K562 (cell line): ENCODE results near the gene LCA5L. TPM values are rescaled to one million over a fixed set of nuclear protein-coding genes. Genes with fewer than 3 reads are reported as not detected.

Experiments used
- ARID1B ChIP-seq: fragments of 450-650 bp; IDR thresholded peaks from 2 replicates; pipeline ENCODE4 v1.6.1; 2016; ENCODE audit warnings: antibody characterized with exemption, mild to moderate bottlenecking, inconsistent platforms
- CEBPG ChIP-seq, 3 experiments: fragments of 200-800 bp in 1 of 3; sonication (Bioruptor generic) in 1 of 3; sonication (generic) in 1 of 3; formaldehyde crosslinking in 1 of 3; IDR thresholded peaks in 2 of 3; conservative IDR thresholded peaks in 1 of 3; 2 replicates each; pipeline versions ENCODE4 v1.6.1 to v1.8.0; 2016 to 2022; ENCODE audit warnings: missing compliant biosample characterization in 2 of 3, missing genetic modification characterization in 2 of 3, mild to moderate bottlenecking in 1 of 3, missing genetic modification reagents in 1 of 3
- LCOR ChIP-seq: sonication (generic); formaldehyde crosslinking; IDR thresholded peaks from 2 replicates; pipeline ENCODE4 v1.8.0; 2022; ENCODE audit warnings: mild to moderate bottlenecking, missing genetic modification reagents
- NFIC ChIP-seq: fragments of 450-650 bp; IDR thresholded peaks from 2 replicates; pipeline ENCODE4 v1.6.1; 2017; ENCODE audit warnings: mild to moderate bottlenecking, inconsistent platforms
- PTBP1 ChIP-seq: fragments of 200-400 bp; formaldehyde crosslinking; IDR thresholded peaks from 2 replicates; pipeline ENCODE4 v1.6.1; 2017; ENCODE audit warnings: low read depth, low read length
- SMAD2 ChIP-seq: fragments of 150-350 bp; IDR thresholded peaks from 2 replicates; pipeline ENCODE4 v1.6.1; 2014; ENCODE audit warnings: low read depth, mild to moderate bottlenecking, low read length
- SRSF1 ChIP-seq: fragments of 200-400 bp; formaldehyde crosslinking; IDR thresholded peaks from 2 replicates; pipeline ENCODE4 v1.6.1; 2017; ENCODE audit warnings: mild to moderate bottlenecking, low read depth, low read length, moderate library complexity
- TCF7L2 ChIP-seq: fragments of 150-350 bp; IDR thresholded peaks from 2 replicates; pipeline ENCODE4 v1.6.1; 2016; ENCODE audit warnings: low read depth, mild to moderate bottlenecking, low read length, moderate library complexity
- TEAD2 ChIP-seq: fragments of 450-650 bp; IDR thresholded peaks from 2 replicates; pipeline ENCODE4 v1.6.1; 2016; ENCODE audit warnings: missing genetic modification characterization, control low read depth, missing compliant biosample characterization
- YY1 ChIP-seq, 3 experiments: IDR thresholded peaks; 2 replicates each; pipeline ENCODE4 v1.6.1; 2011; ENCODE audit warnings: low read length in 2 of 3, mild to moderate bottlenecking in 2 of 3, moderate library complexity in 2 of 3, borderline replicate concordance in 1 of 3, control low read depth in 1 of 3, low read depth in 1 of 3; ENCODE audit not compliant: insufficient read depth in 3 of 3, insufficient replicate concordance in 2 of 3, control insufficient read depth in 1 of 3, insufficient read length in 1 of 3; ENCODE audit errors: extremely low read depth in 1 of 3
- ZNF584 ChIP-seq: fragments of 200-800 bp; sonication (Bioruptor generic); IDR thresholded peaks from 2 replicates; pipeline ENCODE4 v1.6.1; 2016; ENCODE audit warnings: low read depth, mild to moderate bottlenecking, missing genetic modification characterization, missing compliant biosample characterization
- ZNF79 ChIP-seq: fragments of 250-450 bp; sonication (Bioruptor Pico); IDR thresholded peaks from 2 replicates; pipeline ENCODE4 v1.4.0; 2020; ENCODE audit warnings: low read depth, mild to moderate bottlenecking, moderate library complexity
- polyA plus RNA-seq, 8 experiments: library from polyadenylated mRNA; depleted of rRNA in 4 of 8; stranded (reverse) in 5 of 8; unstranded in 3 of 8; fragments of >200 nt; fragmentation: Nextera tagmentation in 2 of 8; fragmentation: Illumina TruSeq in 1 of 8; extraction: Ambion mirVana in 2 of 8; extraction: Trizol in 1 of 8; gene quantifications; 2 replicates each; pipeline versions ENCODE4 v1.2.1 to v1.2.3, GENCODE V29; 2011 to 2014; ENCODE audit warnings: inconsistent platforms in 1 of 8, missing spikeins in 1 of 8
- total RNA-seq, 7 experiments: library from RNA; depleted of rRNA in 6 of 7; stranded (reverse); fragments of >200 nt in 6 of 7; fragmentation: Illumina TruSeq in 2 of 7; extraction: Trizol in 2 of 7; gene quantifications; 2 replicates each; pipeline versions ENCODE4 v1.2.1 to v1.2.3, GENCODE V29; 2011 to 2021; ENCODE audit warnings: low replicate concordance in 1 of 7
- TF ChIP-seq, protein P1 (sequence below): fragments of 450-650 bp; IDR thresholded peaks from 2 replicates; pipeline ENCODE4 v1.6.1; 2016; ENCODE audit warnings: antibody characterized with exemption
- TF ChIP-seq, protein P2 (sequence below), 2 experiments: fragments of 450-650 bp; formaldehyde crosslinking in 1 of 2; IDR thresholded peaks; 2 replicates each; pipeline versions ENCODE4 v1.4.0 to v1.6.1; 2014 to 2020; ENCODE audit warnings: mild to moderate bottlenecking in 2 of 2, borderline replicate concordance in 1 of 2, low read depth in 1 of 2

Gene LCA5L
- total and polyA plus RNA-seq, 9 of the 15 experiments (the other 6 are each of a cell fraction or from before 2014, with no cell fraction given), result 1.8 to 4.9 (median 3.8) TPM

DNA sequence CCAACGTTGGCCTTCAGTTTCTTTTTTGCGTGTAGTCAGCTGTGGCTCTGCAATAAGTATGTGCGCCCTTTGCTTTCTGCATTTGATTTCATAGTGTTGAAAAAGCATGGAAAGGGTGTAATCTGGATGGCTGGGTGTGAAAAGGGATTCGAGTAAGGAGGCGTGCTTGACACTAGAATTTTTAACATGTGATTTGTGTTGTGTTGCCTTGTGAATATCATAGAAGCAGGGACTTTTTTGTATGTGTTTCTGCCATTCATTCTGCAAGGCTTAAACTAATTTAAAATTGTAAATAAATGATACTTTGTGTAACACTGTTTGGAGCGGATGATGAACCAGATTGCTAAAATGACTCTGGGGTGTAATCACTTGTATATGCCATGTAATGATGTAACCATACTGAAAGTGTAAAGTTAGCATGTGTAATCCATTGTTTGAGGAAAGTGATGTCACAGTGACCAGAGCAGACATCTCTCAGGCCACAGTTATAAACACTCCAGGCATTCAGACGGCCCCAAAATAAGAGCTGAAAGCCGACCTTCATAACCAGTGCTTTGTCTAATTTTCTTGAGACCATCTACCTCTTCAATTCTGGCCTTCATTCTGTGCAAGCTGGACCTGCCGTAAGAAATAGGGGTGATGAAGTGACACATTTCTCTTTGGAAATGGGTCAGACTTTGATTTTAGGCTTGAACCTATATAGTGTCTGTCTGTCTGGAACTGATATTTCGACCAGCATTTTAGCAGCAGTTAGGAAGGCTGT, 6.8 kb upstream of the LCA5L start (continued):
- TF ChIP-seq, protein P1, sequence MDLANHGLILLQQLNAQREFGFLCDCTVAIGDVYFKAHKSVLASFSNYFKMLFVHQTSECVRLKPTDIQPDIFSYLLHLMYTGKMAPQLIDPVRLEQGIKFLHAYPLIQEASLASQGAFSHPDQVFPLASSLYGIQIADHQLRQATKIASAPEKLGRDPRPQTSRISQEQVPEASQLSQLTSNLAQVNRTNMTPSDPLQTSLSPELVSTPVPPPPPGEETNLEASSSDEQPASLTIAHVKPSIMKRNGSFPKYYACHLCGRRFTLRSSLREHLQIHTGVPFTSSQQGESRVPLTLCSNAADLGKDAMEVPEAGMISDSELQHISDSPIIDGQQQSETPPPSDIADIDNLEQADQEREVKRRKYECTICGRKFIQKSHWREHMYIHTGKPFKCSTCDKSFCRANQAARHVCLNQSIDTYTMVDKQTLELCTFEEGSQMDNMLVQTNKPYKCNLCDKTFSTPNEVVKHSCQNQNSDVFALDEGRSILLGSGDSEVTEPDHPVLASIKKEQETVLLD, result no peak
- TF ChIP-seq ARID1B (0 out of 2 replicates have a peak, but pooled peaks have one; percentile 25), ZNF79 (CRISPR knock-in tag) (no peak), NFIC (no peak), SMAD2 (no peak), TEAD2 (peak; percentile 57; the same call in 1 of the 2 replicates), SRSF1 (no peak), YY1 (IDR thresholded peaks at IDR 0.05; ENCODE audit: borderline replicate concordance in 1 of 3, control insufficient read depth in 1 of 3, extremely low read depth in 1 of 3, insufficient read depth in 3 of 3, insufficient read length in 1 of 3, insufficient replicate concordance in 2 of 3, low read depth in 1 of 3, low read length in 2 of 3) (no peak), CEBPG (CRISPR knock-in tag; IDR thresholded peaks at IDR 0.05) (peak; percentile 83), CEBPG (tag; conservative IDR thresholded peaks at IDR 0.05 in 1 of 2, IDR thresholded peaks at IDR 0.05 in 1 of 2) (peak; percentile 89 to 99), PTBP1 (no peak), TCF7L2 (no peak), ZNF584 (CRISPR knock-in tag) (peak; percentile 83), LCOR (CRISPR knock-in tag) (no peak)
- TF ChIP-seq, protein P2, sequence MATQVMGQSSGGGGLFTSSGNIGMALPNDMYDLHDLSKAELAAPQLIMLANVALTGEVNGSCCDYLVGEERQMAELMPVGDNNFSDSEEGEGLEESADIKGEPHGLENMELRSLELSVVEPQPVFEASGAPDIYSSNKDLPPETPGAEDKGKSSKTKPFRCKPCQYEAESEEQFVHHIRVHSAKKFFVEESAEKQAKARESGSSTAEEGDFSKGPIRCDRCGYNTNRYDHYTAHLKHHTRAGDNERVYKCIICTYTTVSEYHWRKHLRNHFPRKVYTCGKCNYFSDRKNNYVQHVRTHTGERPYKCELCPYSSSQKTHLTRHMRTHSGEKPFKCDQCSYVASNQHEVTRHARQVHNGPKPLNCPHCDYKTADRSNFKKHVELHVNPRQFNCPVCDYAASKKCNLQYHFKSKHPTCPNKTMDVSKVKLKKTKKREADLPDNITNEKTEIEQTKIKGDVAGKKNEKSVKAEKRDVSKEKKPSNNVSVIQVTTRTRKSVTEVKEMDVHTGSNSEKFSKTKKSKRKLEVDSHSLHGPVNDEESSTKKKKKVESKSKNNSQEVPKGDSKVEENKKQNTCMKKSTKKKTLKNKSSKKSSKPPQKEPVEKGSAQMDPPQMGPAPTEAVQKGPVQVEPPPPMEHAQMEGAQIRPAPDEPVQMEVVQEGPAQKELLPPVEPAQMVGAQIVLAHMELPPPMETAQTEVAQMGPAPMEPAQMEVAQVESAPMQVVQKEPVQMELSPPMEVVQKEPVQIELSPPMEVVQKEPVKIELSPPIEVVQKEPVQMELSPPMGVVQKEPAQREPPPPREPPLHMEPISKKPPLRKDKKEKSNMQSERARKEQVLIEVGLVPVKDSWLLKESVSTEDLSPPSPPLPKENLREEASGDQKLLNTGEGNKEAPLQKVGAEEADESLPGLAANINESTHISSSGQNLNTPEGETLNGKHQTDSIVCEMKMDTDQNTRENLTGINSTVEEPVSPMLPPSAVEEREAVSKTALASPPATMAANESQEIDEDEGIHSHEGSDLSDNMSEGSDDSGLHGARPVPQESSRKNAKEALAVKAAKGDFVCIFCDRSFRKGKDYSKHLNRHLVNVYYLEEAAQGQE (IDR thresholded peaks at IDR 0.05; ENCODE audit: borderline replicate concordance), result no peak
- TF ChIP-seq, protein P2 (CRISPR knock-in tag; IDR thresholded peaks at IDR 0.05; ENCODE audit: low read depth), result no peak
